HG03280 (cell line): ENCODE results near the gene ST6GALNAC2.

ENCODE experiments used
- ATAC-seq: cut with Tn5 transposase; IDR thresholded peaks from one replicate; pipeline ENCODE4 v1.9.1; 2021; ENCODE audit warnings: mild to moderate bottlenecking, moderate library complexity; ENCODE audit not compliant: unreplicated experiment

ST6GALNAC2 gene

DNA sequence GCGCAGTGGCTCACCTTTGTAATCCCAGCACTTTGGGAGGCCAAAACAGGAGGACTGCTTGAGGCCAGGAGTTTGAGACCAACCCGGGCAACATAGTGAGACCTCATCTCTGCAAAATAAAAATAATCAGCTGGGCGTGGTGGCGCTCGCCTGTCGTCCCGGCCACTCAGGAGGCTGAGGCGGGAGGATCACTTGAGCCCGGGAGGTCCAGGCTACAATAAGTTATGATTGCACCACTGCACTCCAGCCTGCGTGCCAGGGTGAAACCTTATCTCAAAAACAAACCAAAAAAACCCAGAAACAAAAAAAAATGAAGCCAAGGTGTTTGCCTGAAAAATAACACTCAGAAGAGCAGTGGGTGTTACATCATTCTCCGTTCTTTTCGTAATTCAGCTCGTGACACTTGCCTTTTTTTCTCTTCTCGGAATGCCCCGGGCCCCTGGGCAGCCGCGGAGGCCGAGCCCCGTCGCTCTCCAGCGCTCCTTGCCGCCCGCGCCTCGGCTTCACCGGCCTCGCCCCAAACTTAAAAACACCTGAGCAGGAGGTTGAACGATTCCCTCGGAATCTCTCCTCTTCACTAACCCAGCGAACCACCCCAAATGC, 28.8 kb downstream of the ST6GALNAC2 start:
- peak; percentile 38 for ATAC-seq

DNA sequence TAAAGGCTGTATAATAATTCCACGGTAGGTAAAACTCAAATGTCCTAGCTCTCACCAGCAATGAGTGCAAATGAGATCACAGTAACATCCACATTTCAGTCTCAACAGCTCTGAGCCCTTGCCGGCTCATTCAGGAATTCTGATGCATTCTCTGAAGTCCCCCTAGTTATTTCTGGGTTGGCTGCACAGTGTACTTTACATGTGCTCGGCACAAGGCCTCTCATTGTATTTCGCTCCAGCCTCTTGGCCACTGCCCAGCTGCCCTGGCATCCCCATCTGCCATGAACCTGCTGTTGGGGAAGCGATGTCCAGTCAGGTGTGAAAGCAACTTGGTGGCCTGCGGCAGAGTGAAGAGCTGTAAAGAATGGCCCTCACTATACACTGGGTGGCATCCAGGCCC, 31.5 kb downstream of the ST6GALNAC2 start:
- ATAC-seq, result no peak

DNA sequence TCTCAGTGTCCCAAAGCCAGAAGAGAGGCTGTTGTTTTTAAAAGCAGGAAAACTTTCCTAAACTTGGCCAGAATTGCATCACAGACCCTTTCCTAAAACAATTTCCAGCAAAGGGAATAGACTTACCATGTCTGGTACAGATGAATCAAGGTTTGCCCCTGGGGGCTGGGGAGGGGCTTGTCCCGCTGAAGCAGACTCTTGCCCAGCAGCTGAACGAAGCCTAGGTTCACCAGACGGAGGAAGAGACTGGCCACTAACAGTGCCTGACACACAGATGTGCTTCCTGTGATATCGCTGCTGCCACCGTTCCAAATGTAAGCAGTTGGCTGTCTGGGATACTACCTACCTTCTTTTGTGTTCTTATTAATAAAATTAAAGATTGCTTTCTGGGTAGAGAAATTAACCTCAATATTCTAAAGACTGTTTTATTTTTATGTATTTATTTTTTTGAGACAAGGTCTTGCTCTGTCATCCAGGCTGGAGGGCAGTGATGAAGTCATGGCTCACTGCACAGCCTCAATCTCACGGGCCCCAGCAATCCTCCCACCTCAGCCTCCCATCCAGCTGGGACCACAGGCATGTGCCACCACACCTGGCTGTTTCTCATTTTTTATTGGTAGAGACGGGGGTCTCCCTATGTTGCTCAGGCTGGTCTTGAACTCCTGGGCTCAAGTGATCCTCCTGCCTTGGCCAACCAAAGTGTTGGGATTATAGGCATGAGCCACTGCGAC, 32.3 kb downstream of the ST6GALNAC2 start:
- no peak for ATAC-seq

DNA sequence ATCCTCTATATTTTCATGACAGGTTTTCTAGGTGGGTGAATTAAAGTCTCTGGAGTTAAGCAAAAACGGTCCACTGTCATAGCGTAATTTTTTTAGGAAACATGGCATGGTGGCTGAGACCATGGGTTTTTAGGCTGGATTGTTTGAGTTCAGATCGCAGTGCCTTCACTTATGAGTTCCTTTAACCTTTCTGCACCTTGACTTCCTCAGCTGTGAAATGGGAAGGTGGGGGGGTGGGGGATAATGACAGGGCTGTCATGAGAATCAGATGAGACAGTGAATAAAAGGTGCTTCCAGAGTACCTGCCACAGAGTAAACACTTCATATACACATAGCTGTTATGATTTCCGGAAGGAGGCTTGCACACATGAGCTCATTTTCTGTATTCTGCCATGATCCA, 34.0 kb downstream of the ST6GALNAC2 start:
- no peak for ATAC-seq

DNA sequence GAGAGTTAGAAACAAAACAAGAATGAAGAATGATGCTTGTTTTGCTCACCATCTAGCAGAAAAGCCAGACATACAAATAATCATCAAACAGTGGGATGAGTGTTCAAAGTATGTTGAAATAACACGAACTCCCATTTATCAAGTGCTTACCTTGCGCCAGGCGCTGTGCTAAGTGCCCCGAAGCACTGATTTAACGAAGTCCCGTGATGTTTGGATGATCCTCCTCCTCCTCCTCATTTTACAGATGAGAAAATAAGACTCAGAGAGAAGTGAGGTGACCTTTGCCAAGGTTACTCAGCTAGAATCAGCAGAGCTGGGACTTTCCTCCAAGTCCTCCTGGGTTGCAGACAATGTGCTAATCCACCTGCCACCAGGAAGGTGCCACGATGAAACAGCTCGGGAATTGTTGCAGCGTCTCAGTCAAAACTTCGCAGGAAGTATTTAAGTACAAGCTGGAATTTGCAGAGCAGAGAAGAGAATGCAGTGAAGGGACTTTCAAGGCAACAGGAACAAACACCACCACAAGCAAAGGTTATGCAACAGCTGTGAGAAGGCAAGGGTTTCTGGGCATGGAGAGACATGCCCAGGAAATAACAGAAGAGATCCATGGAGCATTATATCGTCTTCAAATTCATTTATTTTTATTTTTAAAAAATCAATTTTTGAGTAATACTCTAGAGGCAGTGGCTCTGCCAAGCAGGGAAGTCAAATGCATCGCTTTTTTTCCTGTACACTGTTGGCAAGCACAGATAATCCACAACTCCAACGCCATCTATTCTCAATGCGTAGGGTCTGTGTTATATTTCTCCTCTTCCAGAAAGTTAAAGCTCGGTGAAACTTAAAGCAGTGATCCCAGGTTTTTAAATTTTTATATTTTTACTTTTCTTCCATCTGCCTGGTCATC, 34.7 kb downstream of the ST6GALNAC2 start:
- no peak for ATAC-seq

DNA sequence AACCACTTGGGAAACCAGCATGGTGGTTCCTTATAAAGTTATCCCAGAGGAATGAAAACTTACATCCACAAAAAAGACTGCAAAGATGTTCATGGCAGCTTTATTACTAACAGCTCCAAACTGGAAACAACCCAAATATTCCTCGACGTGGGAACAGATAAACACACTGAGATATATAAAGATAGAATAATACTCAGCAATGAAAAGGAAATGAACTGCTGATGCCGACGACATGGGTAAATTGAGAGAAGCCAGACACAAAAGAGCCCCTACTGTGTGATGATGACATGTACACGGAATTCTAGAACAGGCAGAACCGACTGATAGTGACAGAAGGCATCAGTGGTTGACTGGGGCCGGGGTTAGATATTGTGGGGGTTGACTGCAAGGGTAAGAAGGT, 36.1 kb downstream of the ST6GALNAC2 start:
- no peak for ATAC-seq

DNA sequence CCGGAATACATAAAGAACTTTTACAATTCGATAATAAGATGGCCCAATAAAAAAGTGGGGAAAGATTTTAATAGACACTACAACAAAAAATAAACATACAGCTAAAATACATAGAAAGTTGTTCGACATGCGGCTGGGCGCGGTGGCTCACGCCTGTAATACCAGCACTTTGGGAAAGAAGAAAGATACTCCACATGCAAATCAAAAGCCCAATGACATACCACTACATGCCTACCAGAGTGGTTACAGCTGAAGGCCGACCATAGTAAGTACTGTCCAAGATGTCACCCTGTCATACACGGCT, 36.5 kb downstream of the ST6GALNAC2 start:
- ATAC-seq, result no peak

DNA sequence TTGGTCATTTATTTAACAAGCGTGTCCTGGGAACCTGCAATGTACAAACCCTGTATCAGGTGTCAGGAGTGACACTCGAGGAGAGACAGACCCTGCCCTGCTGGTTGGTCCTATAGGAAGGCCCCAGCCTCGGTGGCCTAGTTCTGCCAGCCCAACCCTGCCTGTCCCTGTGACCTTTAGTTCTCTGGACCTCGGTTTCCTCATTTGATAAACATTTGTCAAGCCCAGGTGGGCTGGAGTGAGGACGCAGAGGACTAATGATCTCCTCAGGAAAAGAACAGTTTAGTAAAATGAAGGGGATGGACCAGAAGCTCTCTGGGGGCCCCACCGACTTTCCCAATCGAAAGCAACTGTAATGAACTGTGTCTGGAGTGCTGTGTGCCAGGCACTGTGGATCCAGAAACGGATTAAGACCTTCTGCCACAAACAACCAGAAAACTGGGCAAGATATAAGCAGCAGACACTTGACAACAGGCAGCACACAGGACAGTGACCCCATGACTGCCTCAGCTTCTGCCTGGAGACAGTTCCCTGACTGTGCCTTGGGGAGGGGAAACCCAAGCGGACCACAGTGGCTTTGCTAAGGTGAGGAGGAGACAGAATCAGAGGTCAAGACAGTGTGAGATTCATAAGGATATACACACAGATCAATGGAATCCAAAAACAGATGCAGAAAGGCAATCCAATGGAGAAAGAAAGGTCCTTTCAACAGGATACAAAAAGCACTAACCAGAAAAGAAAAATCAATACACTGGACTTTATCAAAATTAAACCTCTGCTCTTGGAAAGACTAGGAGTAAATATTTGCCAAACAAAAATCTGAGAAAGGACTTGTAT, 37.1 kb downstream of the ST6GALNAC2 start:
- no peak for ATAC-seq

DNA sequence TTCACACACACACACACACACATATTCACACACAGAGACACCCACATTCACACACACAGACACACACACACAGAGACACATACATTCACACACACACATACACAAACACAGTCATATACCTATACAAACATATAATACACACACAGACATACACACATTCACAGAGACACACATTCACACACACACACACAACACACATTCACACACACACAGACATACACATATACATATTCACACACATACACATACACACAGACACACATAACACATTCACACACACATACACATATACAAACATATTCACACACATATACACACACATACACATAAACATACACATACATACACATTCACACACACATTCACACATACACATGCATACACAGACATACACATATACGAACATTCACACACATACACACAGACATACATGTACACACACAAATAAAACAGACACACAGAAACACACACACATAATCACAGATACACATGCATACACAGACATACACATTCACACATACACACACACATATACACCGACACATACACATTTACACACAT, 37.9 kb downstream of the ST6GALNAC2 start:
- peak; percentile 11 for ATAC-seq

DNA sequence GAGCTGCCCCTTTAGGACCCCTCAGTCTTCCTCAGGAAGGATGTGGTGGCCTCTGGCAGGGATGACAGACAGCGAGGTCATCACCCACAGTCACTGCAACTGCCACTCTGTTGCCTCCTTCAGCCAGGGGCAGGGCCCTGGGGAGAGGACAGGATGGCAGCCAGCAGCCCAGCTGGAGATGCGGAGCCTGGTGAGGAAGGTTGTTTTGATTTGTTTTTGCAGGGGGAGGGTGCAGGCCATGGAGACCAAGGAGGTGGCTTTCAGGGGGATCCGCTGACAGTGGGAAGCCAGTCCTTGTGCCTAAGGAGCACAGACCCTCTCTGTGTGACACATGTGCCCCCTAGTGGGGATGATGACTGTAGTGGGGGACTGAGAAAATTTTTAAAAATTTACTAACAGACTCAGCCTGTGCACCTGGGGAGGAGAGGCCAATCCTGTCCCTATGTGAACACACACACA, 38.4 kb downstream of the ST6GALNAC2 start:
- ATAC-seq, result peak; percentile 54

DNA sequence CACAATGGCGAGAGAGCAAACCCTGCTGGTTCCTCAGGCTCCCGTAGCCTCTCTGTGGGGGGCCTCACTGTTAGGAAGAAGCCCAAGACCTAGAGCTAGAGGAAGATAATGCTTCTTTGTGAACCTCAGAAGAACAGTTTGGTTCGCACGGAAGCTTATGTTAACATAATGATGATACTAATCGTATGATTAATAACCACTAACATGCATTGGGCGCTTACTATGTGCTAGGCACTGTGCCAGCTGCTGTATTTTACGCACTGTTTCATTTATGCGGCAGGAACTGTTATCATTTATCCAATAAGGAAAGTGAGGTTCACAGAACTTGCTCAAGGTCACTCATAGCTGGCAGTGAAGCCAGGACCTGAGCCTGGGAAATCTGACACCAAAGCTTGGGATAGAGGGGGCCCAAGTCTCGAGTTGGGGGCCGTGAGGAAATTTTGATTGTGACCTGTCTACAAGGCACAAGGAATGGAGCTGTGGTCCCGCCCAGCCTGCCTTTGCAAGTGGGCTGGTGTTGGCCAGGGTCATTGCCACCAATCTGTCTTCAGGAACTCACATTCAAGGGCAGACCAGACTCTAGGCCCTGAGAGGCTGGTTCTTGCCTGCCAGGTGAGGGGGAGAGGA, 39.0 kb downstream of the ST6GALNAC2 start:
- no peak for ATAC-seq

DNA sequence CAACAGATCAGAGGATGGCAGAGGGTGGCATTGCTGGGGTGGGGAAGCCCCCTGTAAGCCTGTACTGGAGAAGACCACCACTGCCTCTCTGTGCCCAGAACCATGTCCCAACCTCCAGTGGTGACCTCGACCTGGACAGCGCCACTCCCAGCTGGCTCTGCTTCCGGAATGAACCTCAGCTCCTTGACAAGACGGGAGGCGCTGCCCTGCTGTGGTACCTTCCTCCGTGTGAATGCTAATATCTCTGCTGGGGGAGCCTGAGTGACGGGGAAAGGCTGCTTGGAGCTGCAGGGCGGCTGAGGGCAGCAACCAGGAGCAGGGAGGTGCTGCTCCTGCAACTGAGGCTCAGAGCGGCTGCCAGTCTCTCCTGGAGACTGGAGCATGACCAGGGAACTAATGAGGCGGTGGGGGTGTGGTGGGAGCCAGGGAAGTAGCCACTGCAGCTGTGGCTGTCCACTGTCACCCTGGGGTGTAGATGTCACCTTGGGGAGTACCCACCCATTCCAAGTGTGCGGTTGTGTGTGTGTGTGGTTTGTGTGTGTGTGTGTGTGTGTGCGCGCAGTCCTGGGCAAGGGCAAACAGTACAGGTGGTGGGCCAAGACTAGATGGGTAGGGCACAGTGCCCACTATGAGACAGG, 39.6 kb downstream of the ST6GALNAC2 start:
- no peak for ATAC-seq

DNA sequence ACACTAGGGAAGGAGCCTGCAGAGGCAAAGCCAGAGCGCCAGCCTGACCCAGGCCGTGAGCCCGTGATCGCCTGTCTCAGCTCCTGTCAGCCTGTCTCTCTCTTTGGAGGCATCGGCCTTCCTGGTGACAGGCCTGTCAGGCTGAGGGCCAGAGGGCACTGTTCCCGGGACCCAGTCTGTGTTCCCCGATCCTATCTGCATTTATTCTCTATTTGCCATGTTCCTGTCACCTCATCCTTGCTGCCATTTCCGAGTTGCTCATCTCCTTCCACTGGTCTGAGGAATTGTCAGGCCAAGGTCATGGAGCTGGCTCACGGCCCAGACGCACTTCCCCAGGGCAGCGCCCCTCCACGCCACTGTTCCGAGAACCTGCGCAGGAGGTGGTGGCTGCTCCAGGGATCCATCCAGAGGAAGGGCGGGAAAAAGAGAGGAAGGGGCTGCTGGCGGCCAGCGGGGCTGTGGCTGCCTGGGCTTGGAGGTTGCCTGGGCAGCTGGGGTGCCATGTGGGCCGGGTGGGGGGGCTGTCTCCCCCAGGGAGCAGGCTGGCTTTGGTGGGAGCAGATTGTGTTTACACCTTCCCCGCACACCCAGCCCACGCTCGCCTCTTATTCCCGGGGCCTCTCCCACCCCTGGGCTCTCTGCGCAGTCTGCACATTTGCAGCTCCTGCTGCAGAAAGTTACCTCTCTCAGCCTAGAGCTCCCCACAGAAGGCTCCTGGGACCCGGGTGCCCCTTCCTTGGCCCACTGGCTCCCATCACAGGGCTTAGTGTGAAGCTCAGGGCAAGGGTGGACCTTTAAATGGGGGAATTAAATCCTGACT, 40.9 kb downstream of the ST6GALNAC2 start:
- ATAC-seq, result no peak

DNA sequence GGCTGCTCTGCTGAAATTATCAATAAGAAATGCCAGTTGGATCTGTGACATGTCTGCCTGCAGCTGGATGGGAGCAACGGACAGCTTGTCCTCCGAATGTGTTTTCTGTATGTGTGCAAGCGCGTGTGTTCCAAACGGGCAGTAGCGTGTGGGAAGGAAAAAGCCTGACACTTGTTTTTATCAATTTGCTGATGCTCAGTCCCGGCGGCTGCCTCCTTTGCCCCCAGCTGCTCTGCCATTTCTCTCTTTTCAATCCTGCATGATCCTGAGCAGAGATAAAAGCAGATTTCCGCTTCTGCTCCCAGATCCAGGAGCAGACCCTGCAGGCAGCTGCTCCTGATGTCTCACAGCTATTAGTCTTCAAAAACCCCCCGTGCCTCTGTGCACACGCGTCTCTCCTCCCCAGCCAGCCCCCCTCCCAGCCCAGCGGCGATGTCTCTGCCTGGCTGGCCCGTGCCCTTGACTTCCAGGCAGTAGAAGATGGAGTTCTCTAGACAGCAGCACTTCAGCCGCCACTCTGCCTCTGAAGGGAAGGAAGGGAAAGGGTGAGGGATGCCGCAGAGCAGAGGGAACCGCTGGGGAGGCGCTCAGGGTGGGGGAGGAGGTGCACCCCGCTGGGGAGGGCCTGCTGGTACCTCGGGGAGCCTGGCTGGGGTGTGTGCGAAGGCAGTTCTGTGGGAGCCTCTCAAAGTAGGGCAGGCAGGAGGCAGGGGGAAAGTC, 41.7 kb downstream of the ST6GALNAC2 start:
- ATAC-seq, result no peak

DNA sequence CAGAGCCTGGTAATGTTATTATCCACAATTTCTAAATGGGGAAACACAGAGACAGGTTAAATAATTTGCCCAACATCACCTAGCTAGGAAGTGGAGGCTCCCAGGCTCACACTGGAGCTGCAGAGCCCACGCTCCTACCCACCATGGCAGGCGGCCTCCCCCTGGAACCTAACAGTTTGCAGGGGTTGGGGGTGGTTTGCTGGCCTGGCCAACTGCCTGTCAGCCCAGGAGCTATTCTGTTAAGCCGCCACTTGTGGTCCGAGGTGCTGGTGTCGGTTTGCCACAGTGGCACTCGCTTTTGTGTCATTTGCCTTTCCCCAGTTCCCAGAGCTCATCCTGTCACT, 42.2 kb downstream of the ST6GALNAC2 start:
- no peak for ATAC-seq

DNA sequence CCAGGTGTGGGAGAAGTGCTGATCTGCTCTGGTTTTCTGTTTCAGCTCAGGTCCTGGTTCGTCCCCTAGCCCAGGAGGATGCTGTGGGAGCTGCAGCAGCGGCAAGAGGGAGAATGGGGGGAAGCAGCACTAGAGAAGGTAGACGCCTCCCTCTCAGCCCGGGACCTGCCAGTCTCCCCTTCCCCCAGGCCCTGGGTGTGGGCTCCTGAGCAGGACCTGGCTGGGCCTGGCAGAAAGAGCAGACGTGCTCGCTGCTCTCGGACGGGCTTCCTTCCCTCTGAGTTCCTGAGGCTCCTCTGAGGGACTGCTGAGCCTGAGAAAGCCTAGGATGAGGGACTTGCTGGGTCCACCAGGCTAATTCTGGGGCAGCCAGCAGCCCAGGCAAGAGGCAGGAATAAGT, 42.7 kb downstream of the ST6GALNAC2 start:
- no peak for ATAC-seq

DNA sequence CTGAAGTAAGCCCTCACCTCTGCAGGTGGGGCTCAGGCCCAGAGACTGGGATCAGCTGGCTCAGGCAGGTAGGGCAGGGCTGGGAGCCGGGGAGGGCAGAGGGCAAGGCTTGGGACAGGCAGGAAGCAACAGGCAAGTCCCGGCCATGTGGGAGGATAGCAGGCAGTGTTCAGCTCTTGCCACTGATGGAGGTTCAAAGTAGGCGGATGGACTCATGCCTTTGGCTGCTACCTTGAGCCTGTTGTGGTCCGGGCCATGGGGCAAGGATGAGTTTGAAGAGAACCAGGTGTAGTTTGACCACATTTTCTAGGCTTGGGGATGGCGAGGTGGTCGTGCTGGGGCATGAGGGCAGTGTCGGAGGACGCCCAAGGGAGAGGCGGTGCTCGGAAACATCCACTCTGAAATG, 43.1 kb downstream of the ST6GALNAC2 start:
- ATAC-seq, result no peak

DNA sequence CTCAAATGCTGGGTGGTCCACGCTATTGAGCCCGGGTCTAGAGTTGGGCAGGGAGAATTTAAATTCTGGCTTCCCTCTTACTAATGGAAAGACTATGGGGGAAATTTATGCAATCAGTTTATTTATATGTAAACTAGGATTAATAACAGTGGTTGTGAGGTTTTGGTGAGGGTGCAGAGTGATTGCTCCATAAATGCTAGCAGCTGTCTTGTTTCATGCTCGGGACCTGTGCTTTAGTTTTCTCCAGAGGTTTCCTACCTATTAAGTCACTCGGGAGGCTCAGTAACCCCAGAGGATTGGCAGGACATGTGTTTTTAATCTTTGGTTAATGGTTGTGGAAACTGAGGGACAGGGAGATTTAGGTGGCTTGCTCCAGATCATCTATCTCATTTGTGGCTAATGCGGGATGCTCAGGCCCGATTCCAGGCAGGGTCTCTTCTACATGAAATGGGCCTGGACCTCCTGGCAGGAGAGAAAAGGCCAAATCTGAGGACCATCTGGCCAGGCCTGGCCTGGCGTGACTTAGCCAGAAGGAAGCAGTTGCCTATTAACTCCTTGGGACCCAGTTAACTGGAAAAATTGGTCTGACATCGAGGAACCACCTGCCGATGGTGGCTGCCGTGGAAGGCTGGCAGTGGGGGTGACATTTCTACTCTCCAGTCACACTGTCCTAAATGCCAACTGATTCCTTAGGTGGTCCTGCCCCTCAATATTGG, 43.8 kb downstream of the ST6GALNAC2 start:
- no peak for ATAC-seq
